NT2/D1 (cell line): ENCODE data around the gene GRIK2.

Experiments
- YY1 ChIP-seq: IDR thresholded peaks from 2 replicates; pipeline ENCODE4 v1.6.1; 2011; ENCODE audit not compliant: insufficient read length, insufficient read depth
- ZNF274 ChIP-seq: IDR thresholded peaks from 2 replicates; pipeline ENCODE4 v1.6.1; 2011; ENCODE audit warnings: mild to moderate bottlenecking, low read depth, low read length

- TF ChIP-seq YY1 (no peak), ZNF274 (no peak)
Measured at GRCh38 chr6:101477436-101477835, 83.9 kb downstream of the GRIK2 start.
